Fibroblast of lung (primary cell): Measurements from ENCODE around the gene OCIAD1. TPM values are rescaled to one million over a fixed set of nuclear protein-coding genes. Genes with fewer than 3 reads are reported as not detected.
"Not testable (repeated sequence)": the region's sequence is repeated elsewhere in the genome, so short reads cannot be mapped to it uniquely, and the experiment has no call there.

ENCODE experiments used
- DNase-seq, 2 donors: peaks; one replicate each; pipeline versions ENCODE4 v3.0.0 to v3.0.0-alpha.2; 2010; ENCODE audit warnings: low read depth in 2 of 2
- H2AFZ ChIP-seq: 2 replicates; pipeline ENCODE4 v1.5.1; 2012; ENCODE audit warnings: low read length, control low read depth, inconsistent platforms
- H3K27ac ChIP-seq: 2 replicates; pipeline ENCODE4 v1.5.1; 2011; ENCODE audit warnings: low read length, control low read depth; ENCODE audit not compliant: insufficient read depth
- H3K27me3 ChIP-seq: 2 replicates; pipeline ENCODE4 v1.5.1; 2011; ENCODE audit warnings: mild to moderate bottlenecking, low read length; ENCODE audit not compliant: control insufficient read depth, insufficient read depth
- H3K36me3 ChIP-seq: 2 replicates; pipeline ENCODE4 v1.5.1; 2011; ENCODE audit warnings: low read length; ENCODE audit not compliant: control insufficient read depth, insufficient read depth
- H3K4me1 ChIP-seq: 2 replicates; pipeline ENCODE4 v1.5.1; 2011; ENCODE audit warnings: low read length; ENCODE audit not compliant: control insufficient read depth, insufficient read depth; ENCODE audit errors: extremely low read depth
- H3K4me2 ChIP-seq: 2 replicates; pipeline ENCODE4 v1.5.1; 2011; ENCODE audit warnings: low read length, control low read depth; ENCODE audit not compliant: insufficient read depth; ENCODE audit errors: extremely low read depth
- H3K4me3 ChIP-seq, 4 experiments: fragments of 200-600 bp in 1 of 4; sonication (generic) in 1 of 4; replicated peaks in 1 of 4; 2 replicates each; pipeline ENCODE4 v1.5.1; 2011 to 2016; ENCODE audit warnings: low read length in 4 of 4, low read depth in 3 of 4, mild to moderate bottlenecking in 3 of 4, control low read depth in 2 of 4, inconsistent platforms in 1 of 4, mixed read lengths in 1 of 4; ENCODE audit not compliant: insufficient read depth in 1 of 4; ENCODE audit errors: control extremely low read depth in 1 of 4
- H3K79me2 ChIP-seq: 2 replicates; pipeline ENCODE4 v1.5.1; 2012; ENCODE audit warnings: mild to moderate bottlenecking, low read length, inconsistent platforms; ENCODE audit not compliant: control insufficient read depth, insufficient read depth
- H3K9ac ChIP-seq: 2 replicates; pipeline ENCODE4 v1.5.1; 2011; ENCODE audit warnings: mild to moderate bottlenecking, low read length, control low read depth; ENCODE audit not compliant: insufficient read depth
- H3K9me3 ChIP-seq: 2 replicates; pipeline ENCODE4 v1.5.1; 2012; ENCODE audit warnings: low read depth, low read length; ENCODE audit not compliant: control insufficient read depth, insufficient read depth
- H4K20me1 ChIP-seq: 2 replicates; pipeline ENCODE4 v1.5.1; 2011; ENCODE audit warnings: low read length; ENCODE audit not compliant: control insufficient read depth, insufficient read depth; ENCODE audit errors: extremely low read depth
- CTCF ChIP-seq, 2 donors: IDR thresholded peaks in 1 of 2; conservative IDR thresholded peaks in 1 of 2; 1 replicate in 1 of 2; 2 replicates in 1 of 2; pipeline ENCODE4 v1.5.1; 2011 to 2012; ENCODE audit warnings: low read length in 2 of 2, control low read depth in 1 of 2, inconsistent platforms in 1 of 2, low read depth in 1 of 2, mild to moderate bottlenecking in 1 of 2
- EZH2 ChIP-seq: IDR thresholded peaks from 2 replicates; pipeline ENCODE4 v1.5.1; 2012; ENCODE audit warnings: low read length, control low read depth, mild to moderate bottlenecking; ENCODE audit errors: missing control alignments
- polyA plus RNA-seq, 2 donors: library from polyadenylated mRNA; depleted of rRNA in 1 of 2; stranded (reverse) in 1 of 2; unstranded in 1 of 2; fragments of >200 nt; gene quantifications; 2 replicates each; pipeline ENCODE4 v1.2.1, GENCODE V29; 2011 to 2012; ENCODE audit warnings: missing spikeins in 1 of 2
- total RNA-seq: library from RNA; depleted of rRNA; stranded (reverse); fragments of >200 nt; gene quantifications from 2 replicates; pipeline ENCODE4 v1.2.1, GENCODE V29; 2014

Gene OCIAD1
- total and polyA plus RNA-seq, 2 donors (not counting 1 experiment from before 2014, with no cell fraction given), result 92.8 to 163 TPM

GRCh38 chr4:48816971-48817370, 13.9 kb upstream of the OCIAD1 start:
- Histone ChIP-seq H3K9me3 (no peaks in the 10 kb centered on the region), H4K20me1 (no peaks in the 10 kb centered on the region), H2AFZ (no peak overlapping the region), H3K27me3 (peaks cover 4% of the 10 kb centered on the region), H3K79me2 (no peaks in the 10 kb centered on the region), H3K27ac (no peak overlapping the region), H3K36me3 (no peaks in the 10 kb centered on the region), H3K9ac (no peak overlapping the region), H3K4me3 (no peak overlapping the region), H3K4me1 (no peaks in the 10 kb centered on the region), H3K4me2 (no peak overlapping the region)
- no peak for DNase-seq
- TF ChIP-seq CTCF (conservative IDR thresholded peaks at IDR 0.05 in 1 of 2, IDR thresholded peaks at IDR 0.05 in 1 of 2; ENCODE audit: low read depth in 1 of 2, low read length in 2 of 2), result no peak
- no peak for TF ChIP-seq EZH2

- not testable (repeated sequence) for H3K4me2 ChIP-seq, H3K9ac ChIP-seq, DNase-seq, H2AFZ ChIP-seq, H3K36me3 ChIP-seq, H3K4me1 ChIP-seq, H3K9me3 ChIP-seq, H4K20me1 ChIP-seq, H3K27me3 ChIP-seq, H3K27ac ChIP-seq, H3K79me2 ChIP-seq, H3K4me3 ChIP-seq
Measured at GRCh38 chr4:48821431-48821830, 9.5 kb upstream of the OCIAD1 start.

DNA sequence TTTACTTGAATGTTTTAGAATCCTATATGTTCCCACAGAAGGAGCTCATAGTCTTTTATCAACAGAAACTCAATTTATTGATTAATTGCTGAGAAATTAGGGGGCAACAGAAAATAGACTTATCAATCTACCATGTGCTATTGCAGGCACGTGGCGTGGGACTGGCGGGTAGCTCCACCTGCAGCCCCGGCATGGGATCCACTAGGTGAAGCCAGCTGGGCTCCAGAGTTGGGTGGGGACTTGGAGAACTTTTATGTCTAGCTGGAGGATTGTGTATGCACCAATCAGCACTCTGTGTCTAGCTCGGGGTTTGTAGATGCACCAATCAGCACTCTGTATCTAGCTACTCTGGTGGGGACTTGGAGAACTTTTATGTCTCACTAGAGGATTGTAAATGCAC, 3.3 kb upstream of the OCIAD1 start:
- H3K36me3 ChIP-seq, result no peaks in the 10 kb centered on the region
- DNase-seq, result no peak
- H3K4me2 ChIP-seq, result no peak overlapping the region
- H3K9ac ChIP-seq, result no peak overlapping the region
- H4K20me1 ChIP-seq, result no peaks in the 10 kb centered on the region
- no peaks in the 10 kb centered on the region for H3K4me1 ChIP-seq
- peaks cover 17% of the 10 kb centered on the region for H3K79me2 ChIP-seq
- TF ChIP-seq EZH2, result no peak
- no peak for TF ChIP-seq CTCF (conservative IDR thresholded peaks at IDR 0.05 in 1 of 2, IDR thresholded peaks at IDR 0.05 in 1 of 2; ENCODE audit: low read depth in 1 of 2, low read length in 2 of 2)
- no peak overlapping the region for H3K27ac ChIP-seq
- H2AFZ ChIP-seq, result no peak overlapping the region
- no peak overlapping the region for H3K4me3 ChIP-seq
- H3K27me3 ChIP-seq, result no peaks in the 10 kb centered on the region
- H3K9me3 ChIP-seq, result no peaks in the 10 kb centered on the region
